H1 (cell line): Measurements from ENCODE around the gene ATE1. TPM values are rescaled to one million over a fixed set of nuclear protein-coding genes. Genes with fewer than 3 reads are reported as not detected.

Experiments used
- CTCF ChIA-PET: fragments of 300-600 bp; sonication (Branson Sonifier 250); formaldehyde crosslinking; loops from one replicate; lab custom pipeline; 2021; ENCODE audit not compliant: partially characterized antibody; lab: Charles Lee
- POLR2A ChIA-PET: fragments of 300-600 bp; sonication (Branson Sonifier 250); formaldehyde crosslinking; loops from one replicate; lab custom pipeline; 2021; ENCODE audit warnings: inconsistent platforms; ENCODE audit not compliant: partially characterized antibody; lab: Charles Lee
- DNase-seq, 2 experiments: peaks; one replicate each; pipeline versions ENCODE4 v3.0.0 to v3.0.0-alpha.2; 2010 to 2022; ENCODE audit warnings: low spot score in 2 of 2, low read depth in 1 of 2, mixed read lengths in 1 of 2
- FAIRE-seq: peaks from 2 replicates; lab custom pipeline; 2011; peaks lifted over from hg19 to GRCh38; lab: Jason Lieb, UNC
- H2AFZ ChIP-seq: 2 replicates; pipeline ENCODE4 v1.8.1; 2012; ENCODE audit warnings: low read length, inconsistent platforms
- H2AK5ac ChIP-seq: 2 replicates; pipeline ENCODE4 v1.6.1; 2013; ENCODE audit warnings: low read depth, low read length
- H2BK120ac ChIP-seq: replicated peaks from 2 replicates; pipeline ENCODE3; 2013; ENCODE audit warnings: low read depth, low read length, inconsistent platforms
- H2BK12ac ChIP-seq: 2 replicates; pipeline ENCODE4 v1.6.1; 2013; ENCODE audit warnings: low read depth, low read length
- H2BK15ac ChIP-seq: 2 replicates; pipeline ENCODE4 v1.6.1; 2013; ENCODE audit warnings: low read length
- H2BK20ac ChIP-seq: 2 replicates; pipeline ENCODE4 v1.6.1; 2013; ENCODE audit warnings: low read length
- H2BK5ac ChIP-seq: 2 replicates; pipeline ENCODE4 v1.6.1; 2013; ENCODE audit warnings: low read depth, low read length
- H3K14ac ChIP-seq: 2 replicates; pipeline ENCODE4 v1.6.1; 2013; ENCODE audit warnings: inconsistent platforms; ENCODE audit not compliant: insufficient read length
- H3K18ac ChIP-seq: 2 replicates; pipeline ENCODE4 v1.6.1; 2013; ENCODE audit warnings: low read length; ENCODE audit errors: extremely low read depth
- H3K23ac ChIP-seq: 2 replicates; pipeline ENCODE4 v1.6.1; 2013; ENCODE audit warnings: inconsistent platforms; ENCODE audit not compliant: insufficient read length
- H3K23me2 ChIP-seq: 2 replicates; pipeline ENCODE4 v1.6.1; 2013; ENCODE audit warnings: low read depth, low read length
- H3K27ac ChIP-seq: 2 replicates; pipeline ENCODE4 v1.6.1; 2011; ENCODE audit warnings: low read depth, low read length, inconsistent platforms
- H3K27me3 ChIP-seq, 4 experiments: replicated peaks in 1 of 4; 1 replicate in 1 of 4; 2 replicates in 3 of 4; pipeline versions ENCODE4 v1.6.1 to v1.8.1; 2011 to 2013; ENCODE audit warnings: low read length in 3 of 4, mild to moderate bottlenecking in 3 of 4, inconsistent platforms in 2 of 4, mixed read lengths in 2 of 4, moderate library complexity in 1 of 4; ENCODE audit not compliant: control insufficient read depth in 3 of 4, insufficient read depth in 3 of 4; ENCODE audit errors: extremely low read depth in 1 of 4
- H3K36me3 ChIP-seq, 4 experiments: 2 replicates each; pipeline versions ENCODE4 v1.6.1 to v1.8.1; 2011 to 2013; ENCODE audit warnings: mild to moderate bottlenecking in 4 of 4, low read length in 3 of 4, moderate library complexity in 2 of 4, control low read depth in 1 of 4, inconsistent platforms in 1 of 4; ENCODE audit not compliant: insufficient read depth in 4 of 4, control insufficient read depth in 2 of 4
- H3K4ac ChIP-seq: replicated peaks from 2 replicates; pipeline ENCODE3; 2013; ENCODE audit warnings: low read length, low read depth, mixed read lengths, inconsistent platforms; ENCODE audit not compliant: insufficient read length
- H3K4me1 ChIP-seq, 4 experiments: replicated peaks in 1 of 4; 1 replicate in 1 of 4; 2 replicates in 3 of 4; pipeline versions ENCODE4 v1.6.1 to v1.8.1; 2011 to 2013; ENCODE audit warnings: low read length in 3 of 4, inconsistent platforms in 2 of 4, mixed read lengths in 1 of 4; ENCODE audit not compliant: insufficient read depth in 4 of 4, control insufficient read depth in 3 of 4
- H3K4me2 ChIP-seq, 2 experiments: 2 replicates each; pipeline versions ENCODE4 v1.6.1 to v1.8.1; 2011 to 2013; ENCODE audit warnings: low read depth in 2 of 2, low read length in 2 of 2, control low read depth in 1 of 2, inconsistent platforms in 1 of 2, mild to moderate bottlenecking in 1 of 2; ENCODE audit not compliant: insufficient read depth in 1 of 2
- H3K4me3 ChIP-seq, 4 experiments: fragments of 200-600, 300-600 bp in 1 of 4; sonication (generic), shearing (Covaris generic), sonication (Bioruptor Twin) in 1 of 4; 2 replicates each; pipeline versions ENCODE4 v1.5.1 to v1.8.1; 2011 to 2016; ENCODE audit warnings: low read length in 4 of 4, low read depth in 3 of 4, control low read depth in 2 of 4, inconsistent platforms in 2 of 4, mild to moderate bottlenecking in 2 of 4, mixed read lengths in 1 of 4, moderate library complexity in 1 of 4; ENCODE audit not compliant: insufficient read depth in 2 of 4; ENCODE audit errors: extremely low read depth in 1 of 4
- H3K56ac ChIP-seq: replicated peaks from 2 replicates; pipeline ENCODE3; 2013; ENCODE audit warnings: low read depth, mild to moderate bottlenecking, mixed read lengths, low read length, inconsistent platforms; ENCODE audit not compliant: insufficient read length
- H3K79me1 ChIP-seq: 2 replicates; pipeline ENCODE4 v1.6.1; 2013; ENCODE audit warnings: low read depth, low read length, control low read depth
- H3K79me2 ChIP-seq, 2 experiments: 2 replicates each; pipeline versions ENCODE4 v1.6.1 to v1.8.1; 2012 to 2013; ENCODE audit warnings: low read length in 2 of 2, mild to moderate bottlenecking in 2 of 2, inconsistent platforms in 1 of 2; ENCODE audit not compliant: insufficient read depth in 2 of 2, control insufficient read depth in 1 of 2
- H3K9ac ChIP-seq, 4 experiments: replicated peaks in 1 of 4; 1 replicate in 1 of 4; 2 replicates in 3 of 4; pipeline versions ENCODE4 v1.6.1 to v1.8.1; 2011 to 2013; ENCODE audit warnings: low read depth in 3 of 4, low read length in 3 of 4, control low read depth in 2 of 4, mild to moderate bottlenecking in 2 of 4, moderate library complexity in 2 of 4, inconsistent platforms in 1 of 4; ENCODE audit errors: extremely low read depth in 1 of 4
- H3K9me3 ChIP-seq, 2 experiments: 2 replicates each; pipeline versions ENCODE4 v1.6.1 to v1.8.1; 2012 to 2013; ENCODE audit warnings: mild to moderate bottlenecking in 2 of 2, moderate library complexity in 2 of 2, control low read depth in 1 of 2, inconsistent platforms in 1 of 2, low read depth in 1 of 2, low read length in 1 of 2, mixed read lengths in 1 of 2; ENCODE audit not compliant: insufficient read depth in 2 of 2
- H4K20me1 ChIP-seq, 2 experiments: replicated peaks in 1 of 2; 2 replicates each; pipeline versions ENCODE3 to v1.8.1; 2011 to 2013; ENCODE audit warnings: inconsistent platforms in 2 of 2, low read length in 2 of 2, mild to moderate bottlenecking in 1 of 2; ENCODE audit not compliant: insufficient read depth in 2 of 2, control insufficient read depth in 1 of 2
- H4K5ac ChIP-seq: 2 replicates; pipeline ENCODE4 v1.6.1; 2013; ENCODE audit warnings: low read length, low read depth, mixed read lengths, inconsistent platforms; ENCODE audit not compliant: insufficient read length
- H4K8ac ChIP-seq: 2 replicates; pipeline ENCODE4 v1.8.0; 2013; ENCODE audit warnings: mild to moderate bottlenecking, moderate library complexity, low read length, inconsistent platforms; ENCODE audit not compliant: insufficient read depth; ENCODE audit errors: extremely low read depth
- H4K91ac ChIP-seq: replicated peaks from 2 replicates; pipeline ENCODE3; 2013; ENCODE audit warnings: low read length, mixed read lengths, inconsistent platforms; ENCODE audit not compliant: insufficient read length
- CHD2 ChIP-seq: IDR thresholded peaks from 2 replicates; pipeline ENCODE4 v1.6.1; 2012; ENCODE audit warnings: low read length, improper control_type of control experiment
- EZH2 ChIP-seq: fragments of 200-600 bp; sonication (generic); IDR thresholded peaks from 2 replicates; pipeline ENCODE4 v1.7.1; 2012; ENCODE audit warnings: low read depth, mild to moderate bottlenecking, moderate library complexity, low read length, inconsistent platforms; ENCODE audit not compliant: severe bottlenecking
- POLR2A ChIP-seq, 2 experiments: IDR thresholded peaks; 1 replicate in 1 of 2; 2 replicates in 1 of 2; pipeline ENCODE4 v1.6.1; 2011; ENCODE audit warnings: low read depth in 2 of 2, low read length in 2 of 2, mild to moderate bottlenecking in 2 of 2; ENCODE audit errors: control extremely low read depth in 1 of 2
- SAP30 ChIP-seq: fragments of 300-600 bp; sonication (generic); IDR thresholded peaks from 2 replicates; pipeline ENCODE4 v1.7.1; 2012; ENCODE audit warnings: low read length, moderate library complexity, mild to moderate bottlenecking, inconsistent platforms; ENCODE audit not compliant: insufficient read depth, insufficient replicate concordance
- TAF7 ChIP-seq: optimal IDR thresholded peaks from 2 replicates; pipeline ENCODE3; 2011; ENCODE audit warnings: low read depth, mild to moderate bottlenecking, inconsistent platforms, low read length, moderate library complexity, borderline replicate concordance
- WGBS, 2 experiments: shearing (Covaris generic) in 1 of 2; methylation state at CpG; one replicate each; pipeline versions ENCODE4 v1.1.6 to v1.1.7; 2013 to 2015; ENCODE audit warnings: low lambda C conversion rate in 2 of 2, mixed read lengths in 2 of 2, inconsistent platforms in 1 of 2, low coverage in 1 of 2, missing lambda C conversion rate in 1 of 2; ENCODE audit not compliant: insufficient replicate concordance in 2 of 2, insufficient coverage in 1 of 2, insufficient read length in 1 of 2; ENCODE audit errors: extremely low coverage in 1 of 2, missing lambda C conversion rate in 1 of 2; 5-methylcytosine and 5-hydroxymethylcytosine counted together
- polyA plus RNA-seq, 7 experiments: library from polyadenylated mRNA; depleted of rRNA in 3 of 7; stranded (reverse) in 5 of 7; unstranded in 2 of 7; fragments of >200 nt in 5 of 7; fragments of 200-250 nt in 2 of 7; gene quantifications; 1 replicate in 5 of 7; 2 replicates in 1 of 7; 4 replicates in 1 of 7; pipeline versions ENCODE4 v1.2.1 to v1.2.3, GENCODE V29; 2011 to 2013; ENCODE audit warnings: missing spikeins in 2 of 7, mixed read lengths in 2 of 7
- total RNA-seq: library from RNA; stranded (reverse); fragmentation: NEBNext Ultra II Directional; extraction: Animal tissue kit (Norgen Biotek cat#: 25700); gene quantifications from 2 replicates; pipeline ENCODE4 v1.2.1, GENCODE V29; 2021
- TF ChIP-seq, protein P1 (sequence below): IDR thresholded peaks from 2 replicates; pipeline ENCODE4 v1.6.1; 2012; ENCODE audit warnings: inconsistent platforms

The ATE1 gene
- total and polyA plus RNA-seq, 2 of the 8 experiments (the other 6 are each of a cell fraction or from before 2014, with no cell fraction given) = 8.8 to 26.9 TPM

- Histone ChIP-seq H4K5ac (peak within 1 kb of the TSS; percentile 41), H4K91ac (peak within 1 kb of the TSS; percentile 75), H3K4me2 (peak within 1 kb of the TSS; percentile 70 to 81), H2AK5ac (0 out of 2 replicates have a peak within 1 kb of the TSS, but pooled peaks have one; percentile 15), H2BK12ac (no peak within 1 kb of the TSS), H2AFZ (peak within 1 kb of the TSS; percentile 93; the same call in 1 of the 2 replicates), H3K9me3 (peaks cover 18 to 29% of the 10 kb centered on the region in 2 experiments), H3K27me3 (no peaks in the 10 kb centered on the region), H4K8ac (peak within 1 kb of the TSS; percentile 86), H2BK20ac (peak within 1 kb of the TSS; percentile 57; the same call in 1 of the 2 replicates), H4K20me1 (peaks cover 0 to 1% of the 10 kb centered on the region in 2 experiments), H3K4ac (peak within 1 kb of the TSS; percentile 40), H3K9ac (peak within 1 kb of the TSS; percentile 74 to 94 (median 90)), H3K18ac (peak within 1 kb of the TSS; percentile 84), H3K79me2 (peaks cover 0 to 16% of the 10 kb centered on the region in 2 experiments; a peak in 2 of 4 replicates), H3K23ac (no peak within 1 kb of the TSS), H3K27ac (peak within 1 kb of the TSS; percentile 91), H3K14ac (no peak within 1 kb of the TSS), H3K23me2 (peaks cover 8% of the 10 kb centered on the region; the same call in 1 of the 2 replicates), H3K4me3 (peak within 1 kb of the TSS; percentile 77 to 93 (median 83)), H3K79me1 (peaks cover 3% of the 10 kb centered on the region; the same call in 1 of the 2 replicates), H3K4me1 (peaks cover 0 to 3% (median 1%) of the 10 kb centered on the region in 4 experiments; a peak in 2 of 7 replicates), H2BK5ac (0 out of 2 replicates have a peak within 1 kb of the TSS, but pooled peaks have one; percentile 28), H3K36me3 (peaks cover 4 to 13% (median 7%) of the 10 kb centered on the region in 4 experiments; a peak in 6 of 8 replicates), H2BK120ac (no peak within 1 kb of the TSS), H3K56ac (peak within 1 kb of the TSS; percentile 18), H2BK15ac (peak within 1 kb of the TSS; percentile 23; the same call in 1 of the 2 replicates)
- 1% methylated on average over 80 of the region's 101 CpGs; no CpG with 5 or more reads in 1 of the 2 experiments for WGBS, 2 experiments
- peak; percentile 43 to 88 for DNase-seq
- no peak for FAIRE-seq
- POLR2A ChIA-PET = interaction anchor here (0.8 to 3.5 kb wide), 18 partner anchors 9 to 214 kb away, joined by 3 to 18 read pairs (median 4); partner anchors contain the start of genes ATE1 and TACC2
- CTCF ChIA-PET = interaction anchor here (0.8 to 1.9 kb wide), 7 partner anchors 9 to 80 kb away, joined by 3 to 7 read pairs (median 4); no protein-coding TSS in a partner anchor
- TF ChIP-seq POLR2A (IDR thresholded peaks at IDR 0.05; ENCODE audit: control extremely low read depth in 1 of 2, low read depth in 2 of 2, low read length in 2 of 2) (peak in 1 of 2 experiments; percentile 93; a peak in 2 of 3 replicates), EZH2 (no peak), TAF7 (peak; percentile 77), SAP30 (no peak), CHD2 (no peak)
- TF ChIP-seq, protein P1, sequence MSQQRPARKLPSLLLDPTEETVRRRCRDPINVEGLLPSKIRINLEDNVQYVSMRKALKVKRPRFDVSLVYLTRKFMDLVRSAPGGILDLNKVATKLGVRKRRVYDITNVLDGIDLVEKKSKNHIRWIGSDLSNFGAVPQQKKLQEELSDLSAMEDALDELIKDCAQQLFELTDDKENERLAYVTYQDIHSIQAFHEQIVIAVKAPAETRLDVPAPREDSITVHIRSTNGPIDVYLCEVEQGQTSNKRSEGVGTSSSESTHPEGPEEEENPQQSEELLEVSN = peak; percentile 59; the same call in 1 of the 2 replicates
These were observed 46.9 kb upstream of the ATE1 start, which contains the start of gene NSMCE4A for GRCh38 chr10:121974535-121975294. Gene NSMCE4A, minus strand, starts transcription at chr10:121975217. Its CDS starts 52 bp downstream, at chr10:121975165.
